ENCODE results near the gene IL12RB2.

IL12RB2 gene

DNA sequence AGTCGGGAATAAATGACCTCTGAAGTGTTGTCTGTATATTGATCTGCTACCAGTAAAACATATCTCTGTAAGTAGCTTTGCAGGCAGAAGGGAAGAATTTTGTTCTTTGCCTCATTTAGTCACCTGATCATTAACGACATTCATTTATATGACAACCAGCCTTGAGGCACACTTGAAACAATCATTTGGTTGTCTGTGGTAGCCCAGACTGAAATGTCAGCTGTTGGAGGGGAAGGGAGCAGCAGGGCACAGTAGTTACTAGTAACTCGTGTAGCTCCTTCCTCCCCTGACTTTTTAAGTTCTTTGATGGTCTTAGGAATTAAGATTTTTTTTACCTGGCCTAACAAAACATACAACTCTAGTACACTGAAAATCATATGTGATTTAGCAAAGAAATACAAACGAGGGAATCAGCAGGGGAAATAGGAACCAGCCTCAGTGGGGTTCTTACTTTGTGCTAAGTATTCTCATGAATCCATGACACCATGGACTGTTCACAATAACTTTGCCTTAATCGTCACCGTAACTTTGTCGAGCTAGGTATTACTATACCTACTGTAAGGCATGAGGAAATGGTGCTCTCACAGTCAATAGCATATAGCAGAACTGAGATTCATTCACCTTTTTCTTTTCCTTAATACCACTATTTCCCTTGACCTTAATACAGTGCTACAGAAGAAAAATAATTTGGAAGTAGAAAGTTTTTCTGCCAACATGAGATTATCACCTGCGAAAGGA is 6.4 kb downstream of the IL12RB2 start:
- no peak for DNase-seq (ENCODE audit: low spot score)

DNA sequence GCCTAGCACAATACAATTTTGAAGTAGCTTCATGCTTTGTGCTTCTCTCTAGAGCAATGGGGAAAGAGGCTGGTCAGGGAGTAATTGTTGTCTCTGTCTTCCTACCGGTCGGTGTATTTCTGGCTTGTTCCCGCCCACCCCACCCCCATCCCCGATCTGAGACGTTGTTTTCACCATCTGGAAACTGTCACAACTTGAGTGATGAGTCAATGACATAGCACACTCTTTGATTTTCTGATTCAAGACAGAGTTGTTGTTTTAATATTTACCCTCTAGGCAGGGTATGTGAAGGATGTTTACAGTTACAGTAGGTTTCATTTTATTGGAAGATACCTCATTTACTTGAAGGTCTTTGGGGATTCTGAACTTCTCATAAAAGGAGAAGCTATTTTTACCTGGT is 7.0 kb downstream of the IL12RB2 start:
- DNase-seq (ENCODE audit: low spot score): no peak

- no peak for DNase-seq (ENCODE audit: low spot score)
These were observed 8.7 kb downstream of the IL12RB2 start for GRCh38 chr1:67316180-67316902.

GRCh38 chr1:67316918-67317317 is 9.2 kb downstream of the IL12RB2 start:
- no peak for DNase-seq (ENCODE audit: low spot score)

DNA sequence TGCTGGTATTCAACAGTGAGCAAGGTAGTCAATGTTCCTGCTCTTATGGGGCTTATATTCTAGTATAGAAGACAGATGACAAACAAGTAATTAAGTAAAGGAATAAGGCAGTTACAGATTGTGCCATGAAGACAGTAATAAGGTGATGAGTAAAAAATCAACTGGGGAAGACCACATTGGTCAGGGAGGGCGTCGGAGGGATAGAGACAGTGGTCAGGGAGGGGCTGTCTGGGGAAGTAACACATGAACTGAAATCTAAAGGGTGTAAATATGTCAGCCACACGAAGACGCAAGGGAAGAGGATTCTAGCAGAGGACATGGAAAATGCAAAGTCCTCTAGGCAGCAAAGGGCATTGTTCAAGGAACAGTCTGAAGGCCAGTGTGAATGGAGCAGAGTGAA is 10.1 kb downstream of the IL12RB2 start:
- DNase-seq (ENCODE audit: low spot score): no peak

GRCh38 chr1:67322442-67322841 is 14.8 kb downstream of the IL12RB2 start:
- no peak for DNase-seq (ENCODE audit: low spot score)

GRCh38 chr1:67323087-67323486 is 15.4 kb downstream of the IL12RB2 start:
- no peak for DNase-seq (ENCODE audit: low spot score)

- no peak for DNase-seq (ENCODE audit: low spot score)
These were observed 16.4 kb downstream of the IL12RB2 start for GRCh38 chr1:67324068-67324467.

DNA sequence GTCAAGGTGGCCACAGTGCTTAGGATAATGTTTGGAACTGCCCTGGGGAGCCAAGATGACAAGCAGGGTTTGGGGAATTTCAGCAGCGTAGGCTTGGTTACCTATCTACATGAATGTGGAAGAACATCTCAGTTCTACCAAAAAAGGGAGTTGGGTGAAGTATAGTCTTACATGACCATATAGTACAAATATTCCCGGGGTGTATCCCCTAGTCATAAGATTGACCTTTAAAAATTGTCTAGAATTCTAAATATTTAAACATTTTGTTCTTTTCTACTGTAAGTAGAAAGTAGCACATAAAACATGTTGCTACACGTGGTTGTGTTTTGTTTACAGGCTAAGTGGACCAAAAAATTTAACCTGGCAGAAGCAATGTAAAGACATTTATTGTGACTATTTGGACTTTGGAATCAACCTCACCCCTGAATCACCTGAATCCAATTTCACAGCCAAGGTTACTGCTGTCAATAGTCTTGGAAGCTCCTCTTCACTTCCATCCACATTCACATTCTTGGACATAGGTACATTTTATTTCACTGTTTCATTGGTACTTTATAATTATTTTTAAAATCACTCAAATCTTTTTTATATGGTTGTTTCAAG is 20.3 kb downstream of the IL12RB2 start:
- no peak for DNase-seq (ENCODE audit: low spot score)

DNA sequence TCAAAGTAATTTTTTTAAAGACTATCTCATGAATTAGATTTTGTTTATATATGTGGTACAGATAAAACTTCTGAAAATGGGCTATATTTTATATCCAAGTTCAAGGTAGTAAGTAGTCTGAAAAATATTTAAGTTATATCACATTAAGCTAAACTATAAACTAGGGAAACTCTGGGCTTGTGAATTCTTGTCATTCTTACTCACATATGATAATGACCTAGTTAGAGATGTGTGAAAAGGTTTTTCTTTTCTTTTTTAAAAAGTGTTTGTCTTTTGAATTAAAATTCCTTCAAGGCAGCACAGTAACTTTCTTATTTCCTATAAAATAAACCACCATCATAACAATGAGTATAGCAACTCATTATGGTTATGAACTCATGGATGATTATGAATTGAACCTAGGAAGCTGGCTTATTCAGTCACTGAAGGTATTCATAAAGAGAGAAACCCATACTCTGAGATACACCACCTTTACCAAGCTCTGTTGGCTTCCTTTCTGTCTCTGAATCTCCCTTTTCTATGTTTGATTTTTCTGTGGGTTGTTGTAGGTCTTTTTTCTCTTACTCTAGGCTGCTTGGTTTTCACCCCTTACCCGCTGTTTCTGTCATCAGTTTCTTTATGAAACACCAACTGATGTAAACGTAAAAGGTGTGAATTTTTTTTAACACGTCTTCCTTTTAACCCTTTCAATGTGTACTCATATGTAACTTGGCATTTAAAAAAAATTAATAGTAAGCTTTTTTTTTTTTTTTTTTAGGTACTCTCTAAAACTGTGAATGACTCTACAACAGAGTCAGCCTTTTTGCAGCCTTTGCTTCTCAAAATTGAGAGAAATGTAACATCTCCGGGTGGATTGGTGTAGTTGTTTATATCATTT is 25.2 kb downstream of the IL12RB2 start:
- no peak for DNase-seq (ENCODE audit: low spot score)

GRCh38 chr1:67333603-67334002 is 25.9 kb downstream of the IL12RB2 start:
- no peak for DNase-seq (ENCODE audit: low spot score)

DNA sequence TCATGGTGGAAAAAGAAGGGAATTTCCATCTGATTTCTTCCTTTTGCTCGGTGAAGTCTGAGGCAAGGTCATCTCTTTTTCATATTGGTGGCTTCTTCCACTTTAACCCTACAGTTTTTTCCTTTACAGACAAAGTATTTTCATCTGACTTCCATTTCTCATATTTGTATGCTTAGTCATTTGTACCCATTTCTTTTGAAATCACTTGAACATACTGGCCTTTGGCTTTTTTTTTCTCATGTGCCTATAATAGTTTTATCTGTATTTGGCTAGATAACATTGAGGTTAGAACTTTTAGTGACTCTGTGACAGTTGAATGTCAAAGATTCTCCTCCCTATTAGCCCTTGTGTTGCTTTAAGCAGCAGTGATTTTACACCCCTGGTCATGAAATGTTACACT is 27.7 kb downstream of the IL12RB2 start:
- no peak for DNase-seq (ENCODE audit: low spot score)

DNA sequence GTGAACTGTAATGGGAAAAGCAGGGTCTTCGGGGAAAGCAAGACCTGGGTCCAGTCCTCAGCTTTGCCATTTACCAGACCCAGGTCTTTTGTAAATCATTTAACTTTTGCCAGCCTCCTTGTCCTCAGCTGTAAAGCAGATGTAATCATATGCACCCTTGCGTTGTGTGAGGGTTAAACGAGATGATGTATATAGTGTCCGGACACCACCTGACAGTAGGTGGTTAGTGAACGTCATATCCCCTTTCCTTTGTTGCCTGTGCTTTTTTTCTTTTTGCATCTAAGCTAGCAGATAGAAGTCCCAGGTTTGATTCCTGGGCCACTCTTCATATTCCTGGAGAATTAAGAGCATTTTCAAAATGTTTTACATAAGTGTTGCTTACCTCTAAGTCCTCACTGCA is 28.5 kb downstream of the IL12RB2 start:
- DNase-seq (ENCODE audit: low spot score): no peak

DNA sequence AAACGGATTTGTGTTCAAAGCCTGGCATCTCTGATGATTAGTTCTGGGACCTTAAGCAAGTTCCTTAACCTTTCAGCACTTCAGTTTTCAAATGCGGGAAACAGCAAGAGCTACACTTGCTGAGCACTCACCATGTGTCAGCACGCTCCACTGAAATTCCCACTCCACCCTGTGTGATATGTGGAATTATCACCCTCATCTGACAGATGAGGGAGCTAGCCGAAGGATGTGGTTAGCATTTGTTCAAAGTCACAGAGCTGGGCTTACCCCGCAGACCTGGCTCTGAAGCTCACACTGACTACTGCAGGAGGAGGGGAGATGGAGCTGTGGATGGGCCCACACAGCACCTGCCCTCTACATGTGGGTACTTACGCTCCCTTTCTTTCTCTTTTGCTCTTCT is 29.1 kb downstream of the IL12RB2 start:
- no peak for DNase-seq (ENCODE audit: low spot score)

DNA sequence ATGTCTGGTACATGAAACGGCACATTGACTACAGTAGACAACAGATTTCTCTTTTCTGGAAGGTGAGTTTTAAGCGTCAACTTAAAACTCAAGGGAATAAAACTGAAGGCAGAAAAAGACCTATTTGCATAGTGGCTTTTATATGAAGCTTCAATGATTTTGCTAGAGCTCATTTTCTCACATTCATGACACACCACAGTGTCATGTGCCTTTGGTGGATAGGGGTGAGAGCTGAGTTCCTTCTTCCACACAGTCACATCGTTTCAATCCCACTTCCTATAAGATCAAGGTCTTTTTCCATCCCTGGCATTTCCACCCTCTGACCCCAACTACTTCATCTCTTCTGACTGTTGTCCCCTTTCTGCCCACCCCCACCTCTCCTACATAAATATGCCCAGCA is 31.0 kb downstream of the IL12RB2 start:
- DNase-seq (ENCODE audit: low spot score): no peak

DNA sequence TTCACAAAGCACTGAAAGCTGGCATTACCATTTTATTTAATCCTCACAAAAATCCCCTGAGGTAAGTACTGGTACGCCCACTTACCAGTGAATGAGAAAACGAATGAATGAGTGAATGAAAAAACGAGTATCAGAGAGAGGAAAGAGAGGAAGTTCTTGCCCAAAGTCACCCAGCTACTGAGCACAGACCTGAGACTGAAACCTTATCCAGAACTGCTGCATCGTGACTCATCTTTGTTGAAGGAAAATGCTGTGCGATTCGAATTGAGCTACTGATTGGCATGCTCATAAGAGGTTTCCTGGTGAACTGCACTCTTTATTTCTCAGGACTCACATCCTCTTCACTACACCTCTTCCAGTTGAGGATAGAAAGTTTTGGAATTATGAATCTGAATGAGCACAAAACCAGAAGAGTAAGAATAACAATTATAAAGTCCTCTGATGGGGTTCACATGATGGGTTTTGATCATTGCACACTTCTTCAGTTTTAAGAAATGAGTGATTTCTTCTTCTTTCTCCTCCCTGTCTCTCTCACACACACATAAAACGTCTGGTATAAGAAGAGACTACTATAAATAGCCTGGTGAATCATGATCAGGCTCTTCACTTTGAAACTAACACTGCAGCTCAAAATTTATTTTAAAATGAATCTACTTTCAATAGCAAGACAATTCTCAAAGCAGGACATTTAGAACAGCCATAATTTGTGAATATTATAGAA is 32.1 kb downstream of the IL12RB2 start:
- DNase-seq (ENCODE audit: low spot score): no peak

DNA sequence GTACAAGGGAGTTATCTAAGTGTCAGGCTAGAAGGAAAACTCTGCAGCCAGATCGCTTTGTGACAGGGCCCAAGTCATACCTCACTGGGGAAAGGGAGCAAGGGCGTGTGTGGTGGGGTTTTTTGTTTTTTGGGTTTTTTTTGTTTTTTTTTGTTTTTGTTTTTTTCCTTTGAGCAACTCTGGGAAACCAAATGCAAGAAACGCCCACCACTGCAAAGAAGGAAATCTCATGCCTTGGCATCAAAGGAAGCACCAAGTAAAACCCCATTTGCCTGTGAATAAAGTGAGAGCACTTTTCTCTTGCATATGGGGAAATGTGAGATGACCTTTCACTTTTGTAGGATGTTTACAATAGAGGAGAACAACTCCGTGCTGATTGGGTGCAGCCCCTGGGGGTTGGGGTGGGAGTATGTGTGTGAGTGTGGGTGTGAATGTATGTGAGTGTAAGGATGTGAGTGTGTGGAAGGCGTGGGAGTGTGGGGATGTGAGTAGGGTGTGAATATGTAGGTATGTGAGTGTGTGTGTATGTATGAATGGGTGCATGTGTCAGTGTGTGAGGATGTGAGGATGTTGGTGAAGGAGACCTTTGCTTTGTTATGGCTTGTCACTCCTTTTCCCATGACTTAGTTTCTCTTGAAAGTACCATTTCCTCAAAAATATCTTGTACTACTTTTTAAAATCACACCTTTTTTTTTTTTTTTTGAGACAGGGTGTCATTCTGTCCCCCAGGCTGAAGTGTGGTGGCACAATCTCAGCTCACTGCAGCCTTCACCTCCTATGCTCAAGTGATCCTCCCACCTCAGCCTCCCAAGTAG is 34.6 kb downstream of the IL12RB2 start:
- no peak for DNase-seq (ENCODE audit: low spot score)

DNA sequence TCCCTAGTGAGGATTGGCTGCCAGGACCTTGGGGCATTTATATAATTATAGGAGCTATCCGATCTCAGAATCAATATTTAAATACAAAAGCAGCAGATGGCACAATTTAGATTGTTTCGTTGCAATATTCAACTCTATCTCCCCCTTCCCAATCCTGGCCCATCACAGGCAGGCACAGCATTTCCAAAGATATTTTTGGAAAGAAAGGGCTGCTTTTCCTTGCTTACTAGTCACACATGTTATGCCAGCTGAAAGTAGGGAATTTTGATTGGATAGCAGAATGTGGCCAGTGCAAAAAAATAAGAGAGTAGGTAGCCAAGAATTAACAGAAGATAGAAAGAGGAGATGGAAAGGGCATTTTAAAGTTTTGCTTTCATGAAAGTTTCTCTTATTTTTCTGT is 37.9 kb downstream of the IL12RB2 start:
- no peak for DNase-seq (ENCODE audit: low spot score)

GRCh38 chr1:67346982-67347381 is 39.3 kb downstream of the IL12RB2 start:
- DNase-seq (ENCODE audit: low spot score): no peak

DNA sequence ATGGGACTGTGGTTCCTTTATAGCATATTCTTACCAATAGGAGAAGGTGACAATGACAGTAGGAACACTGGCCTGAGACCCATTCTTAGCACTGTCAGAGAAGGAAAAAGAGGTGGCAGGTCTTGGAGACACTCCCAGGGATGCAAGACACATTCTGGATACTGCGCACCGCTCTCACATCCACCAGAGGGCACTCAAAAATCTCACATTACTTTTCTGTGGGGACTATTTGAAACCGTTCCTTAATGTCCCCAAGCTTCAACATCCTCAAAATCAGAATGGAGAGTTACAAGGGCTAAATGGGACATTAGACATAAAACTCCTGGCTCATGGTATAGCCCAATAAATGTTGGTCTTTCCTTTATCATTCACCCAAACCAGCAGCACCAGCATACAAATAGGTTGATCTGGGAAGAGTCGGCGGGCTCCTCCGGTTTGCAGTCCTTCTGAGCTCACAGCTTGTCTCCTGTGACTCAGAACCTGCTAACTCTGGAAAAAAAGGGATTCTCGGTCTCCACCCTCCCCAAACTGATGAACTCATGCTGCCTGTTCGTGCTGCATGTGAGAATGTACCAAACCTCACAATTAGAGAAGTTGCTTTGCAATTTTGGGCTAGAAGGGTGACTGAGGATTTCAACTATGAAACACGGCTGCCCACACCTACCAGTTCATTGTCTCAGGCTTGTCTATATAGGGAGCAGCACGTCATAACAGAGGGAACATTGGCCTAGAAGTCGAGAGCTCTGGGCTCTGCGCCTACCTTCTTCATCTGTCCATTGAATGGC is 40.2 kb downstream of the IL12RB2 start:
- DNase-seq (ENCODE audit: low spot score): peak; percentile 11

Measured in globus pallidus (tissue), 1 donor.